Measurements from ENCODE around the gene CDON. TPM values are rescaled to one million over a fixed set of nuclear protein-coding genes. Genes with fewer than 3 reads are reported as not detected.

The CDON gene
- total and polyA plus RNA-seq, 9 of the 15 experiments (the other 6 are each of a cell fraction or from before 2014, with no cell fraction given): 0.08 to 0.64 (median 0.40) TPM

- no peak for TF ChIP-seq ZBTB5 (IDR thresholded peaks at IDR 0.05)
- TF ChIP-seq TRIM24 (IDR thresholded peaks at IDR 0.05): no peak
- TF ChIP-seq RNF2 (IDR thresholded peaks at IDR 0.05): no peak
- TF ChIP-seq ZNF121 (CRISPR knock-in tag; conservative IDR thresholded peaks at IDR 0.05): no peak
- no peak for TF ChIP-seq SMARCA4 (IDR thresholded peaks at IDR 0.05)
- no peak for TF ChIP-seq AFF4 (CRISPR knock-in tag; IDR thresholded peaks at IDR 0.05)
These were observed 63.3 kb downstream of the CDON start (continued) for GRCh38 chr11:125999234-125999880.
